ENCODE data around the gene SH3YL1. TPM values are rescaled to one million over a fixed set of nuclear protein-coding genes. Genes with fewer than 3 reads are reported as not detected.

Gene SH3YL1
- total RNA-seq, 1 donor from 2014 or later: 196 TPM

- DNase-seq (ENCODE audit: low spot score): no peak
These were observed 18.8 kb upstream of the SH3YL1 start for GRCh38 chr2:282371-283263.

- DNase-seq (ENCODE audit: low spot score): no peak
These were observed 17.5 kb upstream of the SH3YL1 start for GRCh38 chr2:281381-281780.

- peak; percentile 40 for DNase-seq (ENCODE audit: low spot score)
These were observed 16.8 kb upstream of the SH3YL1 start for GRCh38 chr2:280650-281110.

GRCh38 chr2:279956-280649 is 16.3 kb upstream of the SH3YL1 start:
- no peak for DNase-seq (ENCODE audit: low spot score)

GRCh38 chr2:279366-279765 is 15.5 kb upstream of the SH3YL1 start:
- DNase-seq (ENCODE audit: low spot score): no peak

- DNase-seq (ENCODE audit: low spot score): no peak
These were observed 15.1 kb upstream of the SH3YL1 start for GRCh38 chr2:278927-279320.

GRCh38 chr2:278312-278926 is 14.6 kb upstream of the SH3YL1 start:
- no peak for DNase-seq (ENCODE audit: low spot score)

GRCh38 chr2:275466-275865 is 11.6 kb upstream of the SH3YL1 start:
- DNase-seq (ENCODE audit: low spot score): peak; percentile 40

- no peak for DNase-seq (ENCODE audit: low spot score)
These were observed 10.7 kb upstream of the SH3YL1 start for GRCh38 chr2:274503-274902.

- DNase-seq (ENCODE audit: low spot score): no peak
These were observed 9.5 kb upstream of the SH3YL1 start for GRCh38 chr2:273333-273732.

- DNase-seq (ENCODE audit: low spot score): no peak
These were observed 8.1 kb upstream of the SH3YL1 start for GRCh38 chr2:271917-272316.

GRCh38 chr2:270861-271260 is 7.0 kb upstream of the SH3YL1 start:
- no peak for DNase-seq (ENCODE audit: low spot score)

- DNase-seq (ENCODE audit: low spot score): no peak
These were observed 5.7 kb upstream of the SH3YL1 start for GRCh38 chr2:269356-270030.

GRCh38 chr2:268323-268722 is 4.5 kb upstream of the SH3YL1 start:
- no peak for DNase-seq (ENCODE audit: low spot score)

- peak; percentile 97 for DNase-seq (ENCODE audit: low spot score)
These were observed 949 bp upstream of the SH3YL1 start, which contains the start of gene ACP1 for GRCh38 chr2:264493-265468. Gene ACP1, plus strand, starts transcription at chr2:264947. Its CDS starts 18 bp downstream, at chr2:264965.

- no peak for DNase-seq (ENCODE audit: low spot score)
These were observed 652 bp downstream of the SH3YL1 start for GRCh38 chr2:263022-263738.

GRCh38 chr2:262117-262516 is 1.7 kb downstream of the SH3YL1 start:
- no peak for DNase-seq (ENCODE audit: low spot score)

- no peak for DNase-seq (ENCODE audit: low spot score)
These were observed 3.2 kb downstream of the SH3YL1 start for GRCh38 chr2:260507-261161.

GRCh38 chr2:259789-260331 is 4.0 kb downstream of the SH3YL1 start:
- DNase-seq (ENCODE audit: low spot score): no peak

Measured in mucosa of gallbladder (tissue), 1 donor.